Activated naive CD4-positive, alpha-beta T cell treated with anti-CD3 and anti-CD28 coated beads, Interleukin-2, amount 50 U/mL, for 24 hours (primary cell): Measurements from ENCODE around the gene CFAP298.
A peak's percentile ranks its signal among the peaks of the same experiment; 100 is the strongest.
"Not testable (repeated sequence)": the region's sequence is repeated elsewhere in the genome, so short reads cannot be mapped to it uniquely, and the experiment has no call there.

ENCODE experiments used
- H3K27ac Mint-ChIP-seq: one replicate; pipeline ENCODE4 v1.8.0; 2021; ENCODE audit warnings: mild to moderate bottlenecking, mixed read lengths
- H3K27me3 Mint-ChIP-seq: one replicate; pipeline ENCODE4 v1.8.0; 2021; ENCODE audit warnings: mixed read lengths
- H3K36me3 Mint-ChIP-seq: one replicate; pipeline ENCODE4 v1.8.0; 2021; ENCODE audit warnings: mixed read lengths
- H3K4me1 Mint-ChIP-seq: one replicate; pipeline ENCODE4 v1.8.0; 2021; ENCODE audit warnings: mixed read lengths
- H3K4me3 Mint-ChIP-seq: one replicate; pipeline ENCODE4 v1.8.0; 2021; ENCODE audit warnings: mild to moderate bottlenecking, mixed read lengths
- H3K9me3 Mint-ChIP-seq: one replicate; pipeline ENCODE4 v1.8.0; 2021; ENCODE audit warnings: mixed read lengths

Gene CFAP298

DNA sequence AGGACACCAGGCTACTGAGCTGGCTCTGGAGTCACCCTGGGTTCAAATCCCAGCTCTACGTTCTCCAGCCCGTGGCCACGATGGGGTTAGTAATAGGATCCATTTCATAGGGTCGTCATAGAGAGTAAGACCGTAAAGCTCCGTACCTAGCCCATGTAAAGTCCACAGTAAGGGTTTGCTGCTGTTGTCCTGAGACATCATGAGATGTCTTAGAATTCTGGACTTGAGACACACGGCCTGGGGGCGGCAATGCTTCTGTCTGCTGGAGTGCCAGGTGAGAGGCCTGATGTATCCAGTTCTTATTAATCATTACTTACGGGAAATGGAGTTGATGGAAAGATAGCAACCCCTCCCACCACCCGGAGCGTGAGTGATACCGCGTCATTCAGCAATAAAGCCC, 30.4 kb downstream of the CFAP298 start:
- Mint-ChIP-seq H3K27me3 (no peaks in the 10 kb centered on the region), H3K4me1 (no peaks in the 10 kb centered on the region), H3K27ac (no peak overlapping the region), H3K9me3 (no peaks in the 10 kb centered on the region), H3K36me3 (no peaks in the 10 kb centered on the region), H3K4me3 (no peak overlapping the region)

DNA sequence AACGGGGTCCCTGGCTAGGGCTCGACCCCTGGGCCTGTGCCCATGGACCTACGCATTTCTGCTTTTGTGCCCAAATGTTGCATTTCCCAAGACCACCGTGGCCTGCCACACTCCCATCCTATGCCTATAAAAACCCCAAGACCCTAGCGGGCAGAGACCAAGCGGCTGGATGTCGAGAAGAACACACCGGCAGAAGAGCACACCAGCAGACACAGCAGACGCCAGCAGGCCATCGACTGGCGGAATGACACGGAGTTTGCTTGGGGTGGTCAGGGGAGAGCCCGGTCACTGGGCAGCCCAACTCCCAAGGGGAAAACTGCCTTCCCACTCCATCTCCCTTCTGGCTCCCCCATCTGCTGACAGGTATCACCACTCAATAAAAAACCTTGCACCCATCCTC, 31.2 kb downstream of the CFAP298 start:
- no peaks in the 10 kb centered on the region for H3K9me3 Mint-ChIP-seq
- no peaks in the 10 kb centered on the region for H3K27me3 Mint-ChIP-seq
- no peak overlapping the region for H3K4me3 Mint-ChIP-seq
- no peaks in the 10 kb centered on the region for H3K4me1 Mint-ChIP-seq
- H3K36me3 Mint-ChIP-seq = no peaks in the 10 kb centered on the region
- H3K27ac Mint-ChIP-seq = no peak overlapping the region

DNA sequence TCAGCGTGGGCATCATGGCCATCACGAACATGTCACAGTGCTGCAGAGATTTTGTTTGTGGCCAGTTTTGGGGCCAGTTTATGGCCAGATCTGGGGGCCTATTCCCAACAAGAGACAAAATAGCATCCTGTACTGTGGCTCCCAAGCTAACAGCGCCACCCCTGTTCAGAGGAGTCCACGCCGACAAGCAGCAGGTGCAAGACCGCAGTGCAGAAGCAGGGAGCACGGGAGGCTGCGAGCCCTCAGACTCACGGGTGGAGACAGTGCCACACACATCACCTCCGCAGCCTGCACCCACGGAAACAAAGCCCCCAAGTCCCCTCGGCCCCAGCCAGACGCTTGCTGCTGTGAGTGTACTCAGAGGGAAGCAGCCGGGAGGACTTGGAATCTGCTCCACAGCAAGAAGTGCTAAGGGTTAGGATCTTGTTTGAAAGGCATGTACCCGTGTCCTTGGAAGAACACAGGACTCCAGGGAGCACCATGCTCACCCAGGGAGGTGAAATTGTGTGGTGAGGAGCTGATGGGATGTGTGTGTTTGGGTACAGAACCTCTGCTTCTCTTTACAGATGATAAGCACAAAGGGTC, 34.0 kb downstream of the CFAP298 start:
- H3K27ac Mint-ChIP-seq = no peak overlapping the region
- no peaks in the 10 kb centered on the region for H3K27me3 Mint-ChIP-seq
- no peaks in the 10 kb centered on the region for H3K4me1 Mint-ChIP-seq
- no peaks in the 10 kb centered on the region for H3K36me3 Mint-ChIP-seq
- no peaks in the 10 kb centered on the region for H3K9me3 Mint-ChIP-seq
- no peak overlapping the region for H3K4me3 Mint-ChIP-seq

DNA sequence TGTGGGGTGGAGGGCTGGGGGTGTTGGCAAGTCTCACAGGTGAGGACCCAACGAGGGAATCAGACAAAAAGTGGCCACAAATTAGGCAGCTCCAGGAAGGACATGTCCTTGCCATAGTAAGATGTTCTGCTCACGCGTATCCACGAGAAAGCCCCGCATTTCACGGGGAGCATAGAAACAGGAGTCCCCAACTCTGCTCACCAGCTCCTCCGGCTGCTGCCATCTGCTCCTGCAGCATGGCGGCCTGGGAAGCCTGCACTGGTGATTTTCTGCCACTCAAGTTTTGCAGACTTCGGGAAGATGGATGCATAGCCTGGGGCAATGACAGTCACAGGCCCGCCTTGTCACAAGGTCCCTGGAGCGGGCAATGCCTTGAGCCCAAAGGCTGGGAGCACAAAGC, 36.2 kb downstream of the CFAP298 start:
- H3K9me3 Mint-ChIP-seq = no peaks in the 10 kb centered on the region
- peaks cover under 1% of the 10 kb centered on the region for H3K4me1 Mint-ChIP-seq
- no peaks in the 10 kb centered on the region for H3K27me3 Mint-ChIP-seq
- no peak overlapping the region for H3K27ac Mint-ChIP-seq
- H3K4me3 Mint-ChIP-seq = no peak overlapping the region
- H3K36me3 Mint-ChIP-seq = no peaks in the 10 kb centered on the region

DNA sequence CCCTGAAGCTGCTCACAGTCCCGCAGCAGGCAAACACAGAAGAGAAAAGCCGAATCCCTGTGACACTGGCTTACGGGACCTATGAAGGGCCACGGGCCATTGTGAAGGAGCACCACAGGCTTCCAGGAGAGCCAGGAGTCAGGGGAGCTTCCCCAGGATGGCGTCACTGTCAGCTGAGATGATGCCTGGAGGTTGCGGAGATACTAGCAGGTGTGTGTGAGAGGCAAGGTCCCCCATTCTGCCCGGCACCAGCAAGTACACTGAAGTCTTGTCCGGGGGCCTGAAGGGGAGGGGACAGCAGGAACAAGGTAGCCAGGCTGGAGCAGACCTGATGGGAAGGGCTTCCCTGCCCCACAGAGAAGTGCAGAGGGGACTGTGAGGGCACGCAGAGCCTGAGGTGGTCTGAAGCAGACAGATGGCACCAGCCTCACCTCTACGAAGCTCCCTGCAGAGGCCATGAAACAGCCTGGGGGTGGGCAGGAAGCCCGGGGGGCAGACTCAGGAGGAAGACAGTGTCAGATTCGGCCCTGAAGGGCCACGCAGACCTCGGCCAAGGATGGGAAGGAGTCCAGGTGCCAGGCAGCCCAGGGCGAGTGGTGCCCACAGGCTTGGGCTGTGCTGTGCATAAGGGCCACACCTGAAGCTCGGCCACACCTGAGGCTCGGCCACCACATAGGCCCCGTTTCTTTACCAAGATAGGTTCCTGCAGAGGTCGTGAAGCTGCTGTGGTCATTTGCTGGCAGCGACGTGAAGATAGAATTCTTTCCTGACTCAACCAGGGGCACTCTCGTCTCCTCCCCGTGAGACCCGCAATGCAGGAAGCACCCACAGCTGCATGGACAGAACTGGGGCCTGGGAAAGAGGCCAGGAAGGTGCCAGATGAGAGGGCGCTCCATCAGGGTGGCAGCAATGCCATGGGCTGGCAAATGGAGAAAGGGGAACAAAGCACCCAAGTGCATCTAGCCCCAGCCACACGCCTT, 36.9 kb downstream of the CFAP298 start:
- H3K4me1 Mint-ChIP-seq = peaks cover 3% of the 10 kb centered on the region
- no peak overlapping the region for H3K27ac Mint-ChIP-seq
- H3K36me3 Mint-ChIP-seq = no peaks in the 10 kb centered on the region

DNA sequence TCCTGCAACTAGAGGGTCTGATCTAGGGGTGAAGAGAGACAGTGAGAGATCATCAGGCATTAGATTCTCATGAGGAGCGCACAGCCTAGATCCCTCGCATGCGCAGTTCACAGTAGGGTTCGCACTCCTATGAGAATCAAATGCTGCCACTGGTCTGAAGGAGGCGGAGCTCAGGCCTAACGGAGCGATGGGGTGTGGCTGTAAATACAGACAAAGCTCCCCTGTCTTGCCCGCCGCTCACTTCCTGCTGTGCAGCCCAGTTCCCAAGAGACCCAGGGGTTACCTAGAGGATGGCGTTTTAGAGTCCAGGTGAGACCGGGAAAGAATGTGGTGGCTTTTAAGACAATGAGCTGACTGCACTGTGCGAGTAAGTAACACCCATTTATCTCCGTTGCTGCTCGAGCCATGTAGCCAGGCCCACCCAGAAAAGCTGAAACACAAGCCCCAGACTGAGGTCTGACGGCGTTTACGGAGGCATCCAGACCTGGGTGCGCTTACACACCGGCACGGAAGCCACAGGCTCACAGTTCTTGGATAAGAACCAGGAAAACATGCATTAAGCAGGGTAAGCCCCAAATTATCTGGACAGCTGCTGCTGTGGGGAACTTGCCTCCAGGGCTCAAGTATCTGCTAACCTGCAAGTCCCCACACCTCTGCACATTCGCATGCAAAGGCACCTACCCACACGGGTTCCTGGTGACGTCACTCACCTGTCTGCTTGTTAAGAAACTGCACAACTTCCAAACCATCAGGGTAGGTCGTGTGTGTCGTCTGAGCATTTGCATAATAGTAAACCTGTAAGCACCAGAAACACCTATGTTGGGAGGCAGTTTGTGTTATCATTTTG, 39.4 kb downstream of the CFAP298 start:
- Mint-ChIP-seq H3K4me3 (no peak overlapping the region), H3K4me1 (peaks cover 15% of the 10 kb centered on the region), H3K27me3 (no peaks in the 10 kb centered on the region), H3K36me3 (no peaks in the 10 kb centered on the region), H3K27ac (no peak overlapping the region), H3K9me3 (no peaks in the 10 kb centered on the region)

More for the DNA sequence above, 36.9 kb downstream of the CFAP298 start:
- Mint-ChIP-seq H3K4me3 (no peak overlapping the region), H3K9me3 (no peaks in the 10 kb centered on the region), H3K27me3 (no peaks in the 10 kb centered on the region)

DNA sequence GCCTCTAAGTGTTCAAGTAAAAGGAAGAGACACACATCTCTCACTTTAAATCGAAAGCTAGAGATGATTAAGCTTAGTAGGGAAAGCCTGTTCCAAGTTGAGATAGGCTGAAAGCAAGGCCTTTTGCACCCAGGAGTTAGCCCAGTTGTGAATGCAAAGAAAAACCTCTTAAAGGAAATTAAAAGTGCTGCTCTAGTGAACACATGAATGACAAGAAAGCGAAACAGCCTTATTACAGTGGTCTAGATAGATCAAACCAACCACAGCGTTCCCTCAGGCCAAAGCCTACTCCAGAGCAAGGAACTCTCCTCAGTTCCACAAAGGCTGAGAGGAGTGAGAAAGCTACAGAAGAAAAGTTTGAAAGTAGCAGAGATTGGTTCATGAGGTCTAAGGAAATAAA, 41.7 kb downstream of the CFAP298 start:
- Mint-ChIP-seq H3K4me3 (no peak overlapping the region), H3K9me3 (peaks cover 1% of the 10 kb centered on the region), H3K27me3 (no peaks in the 10 kb centered on the region), H3K36me3 (peaks cover 1% of the 10 kb centered on the region), H3K27ac (no peak overlapping the region), H3K4me1 (peaks cover 15% of the 10 kb centered on the region)

DNA sequence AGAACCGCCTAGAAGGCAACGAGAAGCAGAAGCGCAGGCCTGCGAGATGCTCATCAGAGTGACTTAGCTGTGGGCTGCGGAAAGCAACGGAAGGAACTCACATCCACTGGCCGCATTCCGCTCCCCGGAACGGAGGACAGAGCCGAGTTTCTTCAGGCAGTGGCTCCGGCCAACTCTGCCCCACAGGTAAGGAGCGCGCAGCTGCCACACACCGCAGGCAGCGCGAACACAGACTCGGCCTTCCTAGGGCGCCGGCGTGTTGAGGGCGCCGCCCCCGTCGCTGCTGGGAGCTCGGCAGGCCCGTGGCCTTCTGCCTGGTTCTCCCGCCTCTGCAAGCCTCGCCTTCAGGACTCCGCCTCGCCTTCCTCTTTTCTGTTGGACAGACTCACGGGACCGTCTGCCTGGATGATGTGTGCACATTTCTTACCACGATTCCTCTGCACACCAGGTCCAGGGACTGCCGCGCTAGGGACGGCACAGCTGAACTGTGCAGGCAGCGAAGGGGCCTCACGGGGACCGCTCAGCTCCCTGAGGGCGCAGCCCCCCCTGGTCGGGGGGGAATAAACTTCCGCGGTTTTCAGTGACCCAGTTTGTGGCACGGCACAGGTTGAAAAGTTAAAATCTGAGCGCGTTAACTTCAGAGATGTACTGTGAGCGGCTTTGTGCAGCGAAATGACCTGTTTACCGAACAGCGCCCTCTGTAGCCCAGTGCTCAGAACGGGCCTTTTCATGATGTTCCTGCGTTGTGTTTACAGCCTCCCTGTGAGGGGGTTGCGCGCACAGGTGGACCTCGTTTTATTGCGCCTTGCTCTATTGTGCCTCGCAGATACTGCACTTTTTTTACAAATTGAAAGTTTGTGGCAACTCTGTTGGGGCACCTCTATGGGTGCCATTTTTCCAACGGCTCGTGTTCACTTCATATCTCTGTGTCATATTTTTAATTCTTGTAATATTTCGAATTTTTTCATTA, 42.6 kb downstream of the CFAP298 start:
- Mint-ChIP-seq H3K27ac (peak overlapping the region; percentile 3), H3K9me3 (peaks cover 10% of the 10 kb centered on the region), H3K4me1 (peaks cover 15% of the 10 kb centered on the region), H3K4me3 (peak overlapping the region; percentile 93), H3K27me3 (no peaks in the 10 kb centered on the region), H3K36me3 (peaks cover 7% of the 10 kb centered on the region)

DNA sequence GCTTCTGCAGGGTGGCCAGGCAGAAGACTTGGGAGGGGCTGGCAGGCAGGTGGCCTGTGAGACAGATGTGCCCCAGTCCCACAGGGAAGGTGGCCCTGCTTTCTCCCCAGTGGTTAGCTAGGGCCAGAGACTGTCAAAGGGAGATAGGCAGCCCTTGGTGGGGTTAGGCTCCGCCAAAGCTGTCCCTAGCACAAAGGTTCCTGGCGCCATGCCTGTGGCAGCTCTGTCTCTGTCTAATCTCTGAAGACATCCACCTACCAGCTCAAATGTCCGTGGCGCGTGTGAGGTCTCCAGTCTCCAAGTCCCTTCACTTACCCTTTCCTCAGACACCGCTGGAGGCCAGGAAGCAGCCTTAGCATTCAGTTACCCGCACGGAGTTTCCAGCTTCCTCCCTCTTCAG, 44.6 kb downstream of the CFAP298 start:
- Mint-ChIP-seq H3K36me3 (peaks cover 9% of the 10 kb centered on the region), H3K27me3 (no peaks in the 10 kb centered on the region), H3K9me3 (peaks cover 11% of the 10 kb centered on the region), H3K4me3 (no peak overlapping the region), H3K4me1 (peaks cover 15% of the 10 kb centered on the region), H3K27ac (no peak overlapping the region)

DNA sequence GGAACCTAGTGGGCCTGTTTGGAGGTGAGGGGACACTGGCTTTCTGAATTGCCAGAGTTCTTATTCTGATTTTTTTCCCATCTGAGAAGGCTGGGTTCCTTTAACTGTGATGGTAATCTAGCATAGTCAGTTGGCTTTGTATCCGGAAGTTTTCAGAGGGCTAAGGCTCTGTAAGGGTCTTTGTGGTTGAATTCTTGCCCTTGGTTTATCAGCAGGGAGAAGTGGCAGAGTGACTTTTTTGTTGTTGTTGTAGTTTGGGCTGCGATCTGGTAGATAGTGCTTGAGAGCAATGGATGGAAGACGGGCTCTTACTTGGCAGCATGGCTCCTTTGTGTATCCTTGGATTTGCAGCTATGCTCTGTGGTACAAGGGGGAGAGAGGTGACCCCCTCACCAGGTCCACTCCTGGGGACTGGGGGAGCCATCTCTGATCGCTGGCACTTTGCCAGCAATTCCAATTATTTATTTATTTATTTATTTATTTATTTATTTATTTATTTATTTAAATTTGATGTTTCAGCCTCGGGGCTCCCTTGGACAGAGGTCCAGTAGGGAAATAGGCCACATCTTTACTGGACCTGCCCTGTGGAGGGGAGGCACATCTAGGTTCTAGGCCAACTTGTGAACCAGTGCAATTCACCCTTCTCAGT, 45.3 kb downstream of the CFAP298 start:
- no peak overlapping the region for H3K4me3 Mint-ChIP-seq

DNA sequence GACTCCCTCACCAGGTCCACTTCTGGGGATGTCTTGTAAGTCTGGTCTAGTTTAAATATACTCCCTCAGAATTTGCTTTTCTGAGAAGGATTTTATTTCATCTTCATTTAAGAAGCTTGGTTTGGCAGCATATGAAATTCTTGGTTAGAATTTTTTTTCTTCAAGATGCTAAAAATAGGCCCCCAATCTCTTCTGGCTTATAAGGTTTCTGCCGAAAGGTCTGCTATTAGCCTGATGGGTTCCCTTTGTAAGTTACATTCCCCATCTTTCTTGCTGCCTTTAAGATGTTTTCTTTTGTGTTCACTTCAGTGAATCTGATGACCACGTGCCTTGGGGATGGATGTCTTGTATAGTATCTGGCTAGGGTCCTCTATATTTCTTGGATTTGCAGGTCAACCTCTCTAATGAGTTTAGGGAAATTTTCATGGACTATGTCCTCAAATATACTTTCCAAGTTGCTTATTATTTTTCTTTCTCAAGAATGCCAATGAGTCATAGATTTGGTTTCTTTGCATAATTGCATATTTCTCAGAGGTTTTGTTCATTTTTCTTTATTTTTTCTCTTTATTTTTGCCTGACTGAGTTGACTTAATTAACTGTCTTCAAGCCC, 46.2 kb downstream of the CFAP298 start:
- Mint-ChIP-seq H3K27ac (no peak overlapping the region), H3K27me3 (no peaks in the 10 kb centered on the region), H3K36me3 (peaks cover 9% of the 10 kb centered on the region), H3K9me3 (peaks cover 11% of the 10 kb centered on the region), H3K4me3 (no peak overlapping the region), H3K4me1 (peaks cover 13% of the 10 kb centered on the region)

More for the DNA sequence above, 45.3 kb downstream of the CFAP298 start:
- H3K27me3 Mint-ChIP-seq = no peaks in the 10 kb centered on the region
- peaks cover 11% of the 10 kb centered on the region for H3K9me3 Mint-ChIP-seq
- H3K27ac Mint-ChIP-seq = no peak overlapping the region
- H3K4me1 Mint-ChIP-seq = peaks cover 15% of the 10 kb centered on the region
- H3K36me3 Mint-ChIP-seq = peaks cover 9% of the 10 kb centered on the region

DNA sequence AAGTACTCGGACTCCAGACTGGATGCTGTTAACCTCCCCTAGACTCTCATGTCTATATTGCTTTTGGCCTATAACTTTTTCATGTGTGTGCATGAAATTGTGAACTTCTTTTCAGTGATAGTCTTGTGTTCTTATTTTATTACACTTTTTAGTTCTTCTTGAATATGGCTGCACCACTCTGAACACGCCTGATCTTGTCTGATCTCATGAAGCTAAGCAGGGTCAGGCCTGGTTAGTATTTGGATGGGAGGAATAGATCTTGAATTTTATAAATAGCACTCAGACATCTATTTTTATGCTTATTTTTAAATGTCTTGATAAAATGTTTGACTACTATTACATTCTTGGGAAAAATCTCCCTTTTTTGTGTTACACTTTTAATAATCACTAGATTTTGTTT, 49.3 kb downstream of the CFAP298 start:
- H3K27ac Mint-ChIP-seq = no peak overlapping the region
- H3K4me1 Mint-ChIP-seq = no peaks in the 10 kb centered on the region
- no peaks in the 10 kb centered on the region for H3K27me3 Mint-ChIP-seq
- H3K4me3 Mint-ChIP-seq = no peak overlapping the region
- peaks cover 9% of the 10 kb centered on the region for H3K36me3 Mint-ChIP-seq
- peaks cover 11% of the 10 kb centered on the region for H3K9me3 Mint-ChIP-seq

DNA sequence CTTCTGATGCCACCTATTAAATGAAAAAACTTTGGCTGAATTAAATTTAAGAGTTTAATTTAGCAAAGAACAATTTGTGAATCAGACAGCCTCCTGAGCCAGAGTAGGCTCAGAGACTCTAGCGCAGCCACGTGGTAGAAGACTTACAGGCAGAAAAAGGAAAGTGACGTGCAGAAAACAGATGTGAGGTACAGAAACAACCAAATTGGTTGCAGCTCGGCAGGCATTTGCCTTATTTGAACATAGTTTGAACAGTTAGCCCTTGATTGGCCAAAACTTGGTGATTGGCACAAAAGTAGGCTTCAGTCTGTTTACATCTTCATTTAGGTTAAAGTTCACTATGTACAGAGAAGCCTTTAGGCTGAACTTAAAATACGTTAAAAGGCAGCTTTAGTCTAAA, 49.8 kb downstream of the CFAP298 start:
- no peak overlapping the region for H3K27ac Mint-ChIP-seq
- H3K4me1 Mint-ChIP-seq = no peaks in the 10 kb centered on the region
- H3K4me3 Mint-ChIP-seq = no peak overlapping the region
- H3K27me3 Mint-ChIP-seq = no peaks in the 10 kb centered on the region
- H3K9me3 Mint-ChIP-seq = peaks cover 11% of the 10 kb centered on the region
- H3K36me3 Mint-ChIP-seq = peaks cover 9% of the 10 kb centered on the region

DNA sequence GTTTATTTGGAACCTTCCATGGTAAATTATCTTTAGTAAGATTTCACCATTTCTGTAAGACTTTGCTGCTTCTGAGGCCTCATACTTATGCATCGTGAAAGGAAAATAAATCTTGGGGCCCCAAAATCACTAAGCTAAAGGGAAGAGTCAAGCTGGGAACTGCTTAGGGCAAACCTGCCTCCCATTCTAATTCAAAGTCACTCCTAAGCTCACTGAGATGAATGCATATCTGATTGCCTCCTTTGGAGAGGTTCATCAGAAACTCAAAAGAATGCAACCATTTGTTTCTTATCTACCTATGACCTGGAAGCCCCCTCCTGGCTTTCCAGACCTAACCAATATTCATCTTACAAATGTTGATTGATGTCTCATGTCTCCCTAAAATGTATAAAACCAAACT, 50.7 kb downstream of the CFAP298 start:
- H3K27me3 Mint-ChIP-seq, H3K36me3 Mint-ChIP-seq, H3K4me1 Mint-ChIP-seq, H3K4me3 Mint-ChIP-seq, H3K27ac Mint-ChIP-seq: not testable (repeated sequence)
- peaks cover 11% of the 10 kb centered on the region for H3K9me3 Mint-ChIP-seq
